GM12891 (cell line): Measurements from ENCODE around the gene SLCO2B1.

Experiments used
- DNase-seq: peaks from one replicate; pipeline ENCODE4 v3.0.0; 2011; ENCODE audit warnings: low spot score; ENCODE audit not compliant: insufficient read length
- FAIRE-seq: peaks from 2 replicates; lab custom pipeline; 2011; peaks lifted over from hg19 to GRCh38; lab: Jason Lieb, UNC
- PAX5 ChIP-seq: IDR thresholded peaks from 2 replicates; pipeline ENCODE4 v1.6.1; 2011; ENCODE audit warnings: low read length, moderate library complexity, mild to moderate bottlenecking; ENCODE audit not compliant: insufficient read depth, severe bottlenecking
- POLR2A ChIP-seq: IDR thresholded peaks from 2 replicates; pipeline ENCODE4 v1.6.1; 2011; ENCODE audit warnings: low read depth, low read length, control low read depth
- POLR2AphosphoS5 ChIP-seq: IDR thresholded peaks from 2 replicates; pipeline ENCODE4 v1.6.1; 2011; ENCODE audit warnings: low read depth, low read length, control low read depth
- POU2F2 ChIP-seq: IDR thresholded peaks from 2 replicates; pipeline ENCODE4 v1.6.1; 2011; ENCODE audit warnings: low read depth, mild to moderate bottlenecking, control low read depth, low read length, moderate library complexity
- SPI1 ChIP-seq: IDR thresholded peaks from 2 replicates; pipeline ENCODE4 v1.6.1; 2011; ENCODE audit warnings: low read depth, low read length, control low read depth
- TAF1 ChIP-seq: IDR thresholded peaks from 2 replicates; pipeline ENCODE4 v1.6.1; 2011; ENCODE audit warnings: low read depth, low read length, control low read depth

SLCO2B1 gene

DNA sequence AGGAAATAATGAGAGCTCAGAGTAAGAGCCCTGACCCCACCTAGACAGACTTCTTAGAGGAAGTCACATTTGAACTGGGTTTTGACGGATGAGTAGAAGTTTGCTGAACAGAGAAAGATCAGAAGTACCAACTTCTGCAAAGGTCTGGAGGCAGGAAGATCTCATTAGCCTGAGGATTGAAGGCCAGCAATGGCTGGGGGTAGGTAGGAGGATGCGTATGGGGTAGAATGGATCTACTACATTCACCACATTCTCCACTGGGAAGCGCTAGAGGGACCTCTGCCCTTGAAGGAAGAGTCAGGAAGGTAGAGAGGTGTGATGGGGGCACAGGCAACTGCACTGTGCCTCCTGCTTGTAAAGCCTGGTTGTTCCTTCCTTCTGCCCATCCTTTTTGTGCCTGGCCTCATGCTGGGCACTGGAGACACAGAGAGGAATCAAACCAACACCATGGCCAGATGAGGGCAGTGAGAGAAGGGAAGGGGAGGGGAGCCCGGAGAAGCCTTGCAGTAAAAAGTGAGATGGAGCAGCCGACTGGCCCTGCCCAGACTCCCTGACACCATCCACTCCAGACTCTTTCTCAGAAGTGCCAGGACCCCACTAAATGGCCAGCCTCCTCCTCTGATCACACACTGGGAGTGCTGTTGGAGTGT is 94.6 kb downstream of the SLCO2B1 start:
- FAIRE-seq (no peak), DNase-seq (no peak)
- TF ChIP-seq TAF1, result no peak
- TF ChIP-seq POU2F2, result no peak
- no peak for TF ChIP-seq SPI1
- no peak for TF ChIP-seq POLR2AphosphoS5
- no peak for TF ChIP-seq PAX5
- TF ChIP-seq POLR2A, result no peak

GRCh38 chr11:75246006-75246670 is 95.2 kb downstream of the SLCO2B1 start:
- TF ChIP-seq POLR2AphosphoS5 (no peak), POLR2A (no peak), POU2F2 (no peak), TAF1 (no peak), SPI1 (no peak), PAX5 (no peak)
- DNase-seq, result no peak
- no peak for FAIRE-seq

DNA sequence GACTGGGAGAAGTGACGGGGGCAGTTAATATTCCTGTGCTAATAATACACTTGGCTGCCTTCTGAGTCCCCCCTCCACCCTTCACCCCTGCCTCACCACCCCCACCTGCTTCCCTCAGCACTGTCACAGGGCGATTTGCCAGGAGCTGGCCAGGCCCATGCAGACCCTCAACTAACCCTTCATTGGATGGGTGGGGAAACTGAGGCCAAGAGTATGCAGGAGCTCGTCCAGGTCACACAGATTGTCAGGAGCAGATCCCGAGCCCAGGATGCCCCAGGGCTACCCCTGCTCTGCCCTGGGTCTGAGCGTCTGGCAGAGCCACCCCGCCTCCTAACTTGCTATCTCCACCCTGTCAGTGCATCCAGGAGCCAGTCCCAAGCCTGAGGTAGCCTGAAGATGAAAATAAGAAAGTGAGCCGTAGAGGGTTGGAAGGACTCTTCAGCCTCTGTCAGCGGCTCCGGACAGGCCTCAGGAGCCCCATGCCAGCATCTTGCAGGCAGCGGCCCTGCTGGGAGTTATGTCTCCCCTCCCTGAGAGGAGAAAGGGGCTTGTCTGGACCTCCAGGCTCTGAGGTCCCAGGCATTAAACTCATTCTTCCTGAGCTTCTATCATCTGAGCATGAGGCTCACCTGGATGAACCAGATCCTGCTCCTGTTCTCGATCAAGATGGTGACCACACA is 95.9 kb downstream of the SLCO2B1 start:
- FAIRE-seq, result no peak
- TF ChIP-seq PAX5, result no peak
- TF ChIP-seq POLR2A, result no peak
- no peak for TF ChIP-seq POLR2AphosphoS5
- no peak for TF ChIP-seq SPI1
- TF ChIP-seq TAF1, result no peak
- TF ChIP-seq POU2F2, result no peak
- DNase-seq, result no peak

DNA sequence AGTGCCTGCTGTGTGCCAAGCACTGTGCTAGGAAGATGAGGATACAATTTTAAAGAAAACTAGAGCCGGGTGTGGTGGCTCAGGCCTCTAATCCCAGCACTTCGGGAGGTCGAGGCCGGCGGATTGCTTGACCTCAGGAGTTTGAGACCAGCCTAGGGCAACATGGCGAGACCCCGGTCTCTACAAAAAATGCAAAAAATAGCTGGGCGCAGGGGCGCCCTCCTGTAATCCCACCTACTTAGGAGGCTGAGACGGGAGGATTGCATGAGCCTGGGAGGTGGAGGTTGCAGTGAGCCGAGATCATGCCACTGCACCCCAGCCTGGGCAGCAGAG is 98.0 kb downstream of the SLCO2B1 start:
- TF ChIP-seq TAF1, result no peak
- TF ChIP-seq PAX5, result no peak
- TF ChIP-seq SPI1, result no peak
- no peak for TF ChIP-seq POU2F2
- no peak for TF ChIP-seq POLR2A
- TF ChIP-seq POLR2AphosphoS5, result no peak
- DNase-seq (no peak), FAIRE-seq (no peak)

DNA sequence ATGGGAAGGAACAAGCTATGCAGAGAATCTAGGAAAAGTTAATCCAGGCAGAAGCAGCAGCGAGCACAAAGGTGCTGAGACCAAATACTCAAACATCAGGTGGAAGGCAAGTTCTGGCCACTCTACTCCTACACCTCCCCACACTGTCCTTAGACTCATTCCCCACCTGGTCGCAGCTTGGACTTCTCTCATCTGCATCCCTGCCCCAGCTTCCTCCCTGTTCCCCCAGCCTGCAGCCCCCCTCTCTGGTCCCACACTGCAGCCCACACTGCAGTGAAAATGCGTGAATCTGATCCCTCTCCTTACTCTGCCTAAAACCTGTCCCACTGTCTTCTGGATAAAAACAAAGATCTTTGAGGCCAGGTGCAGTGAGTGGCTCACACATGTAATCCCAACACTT is 98.8 kb downstream of the SLCO2B1 start:
- DNase-seq, result no peak
- FAIRE-seq, result no peak
- TF ChIP-seq PAX5 (no peak), POLR2A (no peak), POU2F2 (no peak), POLR2AphosphoS5 (no peak), TAF1 (no peak), SPI1 (no peak)

GRCh38 chr11:75254326-75254725 is 103.4 kb downstream of the SLCO2B1 start:
- no peak for DNase-seq
- TF ChIP-seq SPI1 (no peak), POU2F2 (no peak), POLR2A (no peak), TAF1 (no peak)
- FAIRE-seq, result no peak
